Measurements from ENCODE around the gene SGMS1. TPM values are rescaled to one million over a fixed set of nuclear protein-coding genes. Genes with fewer than 3 reads are reported as not detected.

Gene SGMS1
- total RNA-seq, 4 donors from 2014 or later = 64.3 to 132 (median 87.0) TPM

- no peak for DNase-seq (ENCODE audit: extremely low spot score)
- Histone ChIP-seq H3K9me3 (no peaks in the 10 kb centered on the region), H3K4me1 (peaks cover 0 to 8% (median 0%) of the 10 kb centered on the region in 4 donors), H3K36me3 (no peaks in the 10 kb centered on the region), H3K27me3 (no peaks in the 10 kb centered on the region), H3K4me3 (no peak overlapping the region), H3K27ac (replicated peaks in 1 of 4) (no peak overlapping the region)
- 43% methylated on average over 1 of the region's 1 CpG for WGBS
- TF ChIP-seq EP300 (IDR thresholded peaks at IDR 0.05) (no peak), POLR2A (IDR thresholded peaks at IDR 0.05; ENCODE audit: low read depth) (no peak), POLR2AphosphoS5 (IDR thresholded peaks at IDR 0.05) (no peak), CTCF (IDR thresholded peaks at IDR 0.05) (peak; percentile 18 to 39 (median 20))
- intact Hi-C loops (cut with DNase I) = no loop called here
Measured at GRCh38 chr10:50291261-50291850, 332.4 kb downstream of the SGMS1 start.

- H3K27ac ChIP-seq (replicated peaks in 1 of 4) = no peak overlapping the region
- H3K4me3 ChIP-seq = no peak overlapping the region
- no peaks in the 10 kb centered on the region for H3K9me3 ChIP-seq
- intact Hi-C loops (cut with DNase I) = no loop called here
- no peak for DNase-seq (ENCODE audit: extremely low spot score)
- no peaks in the 10 kb centered on the region for H3K36me3 ChIP-seq
- H3K4me1 ChIP-seq = peaks cover 0 to 13% (median 0%) of the 10 kb centered on the region in 4 donors
- WGBS = 92% methylated on average over 6 of the region's 6 CpGs
- H3K27me3 ChIP-seq = no peaks in the 10 kb centered on the region
- TF ChIP-seq CTCF (IDR thresholded peaks at IDR 0.05) = no peak
- no peak for TF ChIP-seq EP300 (IDR thresholded peaks at IDR 0.05)
- no peak for TF ChIP-seq POLR2A (IDR thresholded peaks at IDR 0.05; ENCODE audit: low read depth)
- no peak for TF ChIP-seq POLR2AphosphoS5 (IDR thresholded peaks at IDR 0.05)
Measured at GRCh38 chr10:50289196-50289595, 334.6 kb downstream of the SGMS1 start.

GRCh38 chr10:50286996-50287803, 336.6 kb downstream of the SGMS1 start:
- Histone ChIP-seq H3K36me3 (no peaks in the 10 kb centered on the region), H3K9me3 (no peaks in the 10 kb centered on the region), H3K27ac (replicated peaks in 1 of 4) (no peak overlapping the region), H3K4me1 (peaks cover 0 to 13% (median 0%) of the 10 kb centered on the region in 4 donors), H3K27me3 (no peaks in the 10 kb centered on the region), H3K4me3 (no peak overlapping the region)
- peak; percentile 77 for DNase-seq (ENCODE audit: extremely low spot score)
- 76% methylated on average over 9 of the region's 9 CpGs for WGBS
- intact Hi-C loops (cut with DNase I) = no loop called here
- TF ChIP-seq POLR2A (IDR thresholded peaks at IDR 0.05; ENCODE audit: low read depth) (no peak), CTCF (IDR thresholded peaks at IDR 0.05) (no peak), EP300 (IDR thresholded peaks at IDR 0.05) (no peak), POLR2AphosphoS5 (IDR thresholded peaks at IDR 0.05) (no peak)

GRCh38 chr10:50286517-50286916, 337.2 kb downstream of the SGMS1 start:
- H3K4me3 ChIP-seq = no peak overlapping the region

More at GRCh38 chr10:50286517-50286916, 337.2 kb downstream of the SGMS1 start:
- WGBS = 1% methylated on average over 2 of the region's 2 CpGs
- peak; percentile 53 for DNase-seq (ENCODE audit: extremely low spot score)
- Histone ChIP-seq H3K36me3 (no peaks in the 10 kb centered on the region), H3K9me3 (no peaks in the 10 kb centered on the region), H3K27ac (replicated peaks in 1 of 4) (no peak overlapping the region), H3K4me1 (peaks cover 0 to 13% (median 0%) of the 10 kb centered on the region in 4 donors), H3K27me3 (no peaks in the 10 kb centered on the region)
- no peak for TF ChIP-seq EP300 (IDR thresholded peaks at IDR 0.05)
- TF ChIP-seq POLR2A (IDR thresholded peaks at IDR 0.05; ENCODE audit: low read depth) = no peak
- no peak for TF ChIP-seq CTCF (IDR thresholded peaks at IDR 0.05)
- intact Hi-C loops (cut with DNase I) = no loop called here
